SK-N-SH (cell line): Measurements from ENCODE around the gene SGF29. TPM values are rescaled to one million over a fixed set of nuclear protein-coding genes. Genes with fewer than 3 reads are reported as not detected.
"Not testable (repeated sequence)": the region's sequence is repeated elsewhere in the genome, so short reads cannot be mapped to it uniquely, and the experiment has no call there.

Experiments
- CTCF ChIA-PET: fragments of 300-600, 350-600 bp; formaldehyde crosslinking; extraction: SDS; loops from one replicate; lab custom pipeline; 2021; lab: Yijun Ruan, JAX
- POLR2A ChIA-PET: fragments of 350-600 bp; sonication (Branson Sonifier 250); formaldehyde crosslinking; extraction: SDS; loops from one replicate; lab custom pipeline; 2020; ENCODE audit warnings: antibody characterized with exemption, inconsistent platforms; lab: Yijun Ruan, JAX
- DNase-seq: peaks from one replicate; pipeline ENCODE4 v3.0.0; 2012
- H2AFZ ChIP-seq: fragments of 200-600 bp; sonication (generic); 2 replicates; pipeline ENCODE4 v1.8.1; 2016; ENCODE audit warnings: antibody characterized with exemption, mild to moderate bottlenecking, low read depth
- H3F3A ChIP-seq: fragments of 200-600 bp; sonication (generic); replicated peaks from 2 replicates; pipeline ENCODE3; 2016; ENCODE audit warnings: antibody characterized with exemption, mild to moderate bottlenecking; ENCODE audit not compliant: insufficient read depth
- H3K27ac ChIP-seq, 2 experiments: fragments of 200-500 bp in 1 of 2; fragments of 200-600 bp in 1 of 2; sonication (Bioruptor generic) in 1 of 2; sonication (generic), shearing (Covaris generic) in 1 of 2; 2 replicates each; pipeline versions ENCODE4 v1.5.1 to v1.6.1; 2014 to 2016; ENCODE audit warnings: low read depth in 2 of 2, inconsistent platforms in 1 of 2, low read length in 1 of 2, mild to moderate bottlenecking in 1 of 2, mixed read lengths in 1 of 2
- H3K27me3 ChIP-seq: fragments of 200-600 bp; sonication (generic), shearing (Covaris generic); 2 replicates; pipeline ENCODE4 v1.6.1; 2016; ENCODE audit warnings: mixed run types; ENCODE audit not compliant: insufficient read depth
- H3K36me3 ChIP-seq, 2 experiments: fragments of 200-500 bp in 1 of 2; fragments of 200-600 bp in 1 of 2; sonication (Bioruptor generic) in 1 of 2; sonication (generic) in 1 of 2; replicated peaks in 1 of 2; 2 replicates each; pipeline versions ENCODE3 to v1.5.1; 2014 to 2016; ENCODE audit warnings: low read length in 1 of 2, mild to moderate bottlenecking in 1 of 2; ENCODE audit not compliant: insufficient read depth in 2 of 2, control insufficient read depth in 1 of 2
- H3K4me1 ChIP-seq, 2 experiments: fragments of 200-500 bp in 1 of 2; fragments of 200-600 bp in 1 of 2; sonication (Bioruptor generic) in 1 of 2; sonication (generic), shearing (Covaris generic) in 1 of 2; 2 replicates each; pipeline versions ENCODE4 v1.5.1 to v1.6.1; 2014 to 2016; ENCODE audit warnings: low read depth in 1 of 2, low read length in 1 of 2, mixed run types in 1 of 2; ENCODE audit not compliant: insufficient read depth in 2 of 2, control insufficient read depth in 1 of 2
- H3K4me2 ChIP-seq: fragments of 200-600 bp; sonication (generic), shearing (Covaris generic); 2 replicates; pipeline ENCODE4 v1.6.1; 2017; ENCODE audit warnings: mixed run types
- H3K4me3 ChIP-seq, 2 experiments: fragments of 200-500 bp in 1 of 2; fragments of 200-600 bp in 1 of 2; sonication (Bioruptor generic) in 1 of 2; sonication (generic), shearing (Covaris generic) in 1 of 2; 2 replicates each; pipeline versions ENCODE4 v1.5.1 to v1.8.1; 2014 to 2016; ENCODE audit warnings: low read depth in 2 of 2, inconsistent platforms in 1 of 2, low read length in 1 of 2, mild to moderate bottlenecking in 1 of 2, mixed read lengths in 1 of 2, moderate library complexity in 1 of 2
- H3K79me2 ChIP-seq: fragments of 200-600 bp; sonication (generic); 2 replicates; pipeline ENCODE4 v1.8.1; 2017; ENCODE audit warnings: mild to moderate bottlenecking; ENCODE audit not compliant: insufficient read depth
- H3K9ac ChIP-seq: fragments of 200-600 bp; sonication (generic); 2 replicates; pipeline ENCODE4 v1.6.1; 2017; ENCODE audit warnings: mixed run types
- H3K9me2 ChIP-seq: fragments of 200-600 bp; sonication (generic); 2 replicates; pipeline ENCODE4 v1.6.1; 2017; ENCODE audit warnings: mixed run types
- H3K9me3 ChIP-seq: fragments of 200-600 bp; sonication (generic); 2 replicates; pipeline ENCODE4 v1.6.1; 2017; ENCODE audit warnings: mixed run types, mild to moderate bottlenecking, moderate library complexity
- H4K20me1 ChIP-seq: fragments of 200-600 bp; sonication (generic); 2 replicates; pipeline ENCODE4 v1.6.1; 2017; ENCODE audit warnings: mild to moderate bottlenecking, mixed run types; ENCODE audit not compliant: insufficient read depth
- EP300 ChIP-seq, 2 experiments: IDR thresholded peaks; 2 replicates each; pipeline versions ENCODE4 v1.4.0 to v1.6.1; 2012; ENCODE audit warnings: borderline replicate concordance in 1 of 2, low read depth in 1 of 2, low read length in 1 of 2
- FOXJ3 ChIP-seq: sonication (generic); formaldehyde crosslinking; IDR thresholded peaks from 2 replicates; pipeline ENCODE4 v1.5.1; 2020; ENCODE audit warnings: mild to moderate bottlenecking, missing genetic modification reagents
- FOXM1 ChIP-seq: IDR thresholded peaks from 2 replicates; pipeline ENCODE4 v1.4.0; 2012; ENCODE audit warnings: low read depth, mild to moderate bottlenecking
- GATA2 ChIP-seq: sonication (generic); formaldehyde crosslinking; IDR thresholded peaks from 2 replicates; pipeline ENCODE4 v1.5.0; 2020; ENCODE audit warnings: mild to moderate bottlenecking, missing genetic modification reagents
- MXI1 ChIP-seq: IDR thresholded peaks from 2 replicates; pipeline ENCODE4 v1.6.1; 2012; ENCODE audit warnings: mild to moderate bottlenecking, low read depth, low read length, improper control_type of control experiment
- NFIC ChIP-seq: IDR thresholded peaks from 2 replicates; pipeline ENCODE4 v1.4.0; 2012; ENCODE audit warnings: borderline replicate concordance
- POLR2AphosphoS5 ChIP-seq: IDR thresholded peaks from 2 replicates; pipeline ENCODE4 v1.6.1; 2012; ENCODE audit warnings: low read depth, low read length
- RFX5 ChIP-seq: IDR thresholded peaks from 2 replicates; pipeline ENCODE4 v1.6.1; 2012; ENCODE audit warnings: mild to moderate bottlenecking, improper control_type of control experiment, low read length
- SIN3A ChIP-seq: IDR thresholded peaks from 2 replicates; pipeline ENCODE4 v1.6.1; 2012; ENCODE audit warnings: low read depth, mild to moderate bottlenecking, low read length, moderate library complexity, borderline replicate concordance
- USF1 ChIP-seq: IDR thresholded peaks from 2 replicates; pipeline ENCODE4 v1.4.0; 2012; ENCODE audit warnings: low read depth, borderline replicate concordance
- USF2 ChIP-seq: fragments of 150-350 bp; IDR thresholded peaks from 2 replicates; pipeline ENCODE4 v1.6.1; 2017; ENCODE audit warnings: antibody characterized with exemption, low read length, low read depth, borderline replicate concordance
- ZBTB33 ChIP-seq: IDR thresholded peaks from 2 replicates; pipeline ENCODE4 v1.4.0; 2012; ENCODE audit warnings: low read depth, borderline replicate concordance
- WGBS: methylation state at CpG from one replicate; pipeline ENCODE4 v1.1.6; 2017; ENCODE audit warnings: low lambda C conversion rate; 5-methylcytosine and 5-hydroxymethylcytosine counted together
- polyA plus RNA-seq, 3 experiments: library from polyadenylated mRNA; depleted of rRNA; stranded (reverse); fragments of >200 nt; gene quantifications; 2 replicates each; pipeline ENCODE4 v1.2.3, GENCODE V29; 2012
- TF ChIP-seq, protein P1 (sequence below): IDR thresholded peaks from 2 replicates; pipeline ENCODE4; 2012

SGF29 gene
- polyA plus RNA-seq, 1 of the 3 experiments (the other 2 are of a cell fraction): 4.6 TPM

- CTCF ChIA-PET: no interaction called here
- 78% methylated on average over 10 of the region's 10 CpGs for WGBS
Measured at GRCh38 chr16:28610595-28611191, 57.0 kb downstream of the SGF29 start.

GRCh38 chr16:28612359-28613280, 58.9 kb downstream of the SGF29 start:
- H3K27me3 ChIP-seq, H3K9me3 ChIP-seq, H3K9ac ChIP-seq, H3K36me3 ChIP-seq, H3F3A ChIP-seq, H3K4me1 ChIP-seq, DNase-seq, H3K4me2 ChIP-seq, H3K27ac ChIP-seq, POLR2A ChIA-PET, H3K9me2 ChIP-seq, CTCF ChIA-PET, H3K4me3 ChIP-seq, H3K79me2 ChIP-seq, H4K20me1 ChIP-seq, H2AFZ ChIP-seq: not testable (repeated sequence)
- no CpG with 5 or more reads among the region's 17 CpGs for WGBS

More at GRCh38 chr16:28610595-28611191, 57.0 kb downstream of the SGF29 start:
- H2AFZ ChIP-seq: no peak overlapping the region
- H3K27me3 ChIP-seq: no peaks in the 10 kb centered on the region
- no peaks in the 10 kb centered on the region for H4K20me1 ChIP-seq
- no peaks in the 10 kb centered on the region for H3K9me2 ChIP-seq
- no peak for TF ChIP-seq FOXM1
- no peak for TF ChIP-seq NFIC
- no peak for TF ChIP-seq EP300 (IDR thresholded peaks at IDR 0.05; ENCODE audit: borderline replicate concordance in 1 of 2, low read depth in 1 of 2, low read length in 1 of 2)
- TF ChIP-seq USF2: no peak
- no peak for TF ChIP-seq POLR2AphosphoS5
- TF ChIP-seq, protein P1, sequence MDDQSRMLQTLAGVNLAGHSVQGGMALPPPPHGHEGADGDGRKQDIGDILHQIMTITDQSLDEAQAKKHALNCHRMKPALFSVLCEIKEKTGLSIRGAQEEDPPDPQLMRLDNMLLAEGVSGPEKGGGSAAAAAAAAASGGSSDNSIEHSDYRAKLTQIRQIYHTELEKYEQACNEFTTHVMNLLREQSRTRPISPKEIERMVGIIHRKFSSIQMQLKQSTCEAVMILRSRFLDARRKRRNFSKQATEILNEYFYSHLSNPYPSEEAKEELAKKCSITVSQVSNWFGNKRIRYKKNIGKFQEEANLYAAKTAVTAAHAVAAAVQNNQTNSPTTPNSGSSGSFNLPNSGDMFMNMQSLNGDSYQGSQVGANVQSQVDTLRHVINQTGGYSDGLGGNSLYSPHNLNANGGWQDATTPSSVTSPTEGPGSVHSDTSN: no peak
- TF ChIP-seq SIN3A: no peak
- no peak for TF ChIP-seq GATA2 (CRISPR knock-in tag)
- no peak for TF ChIP-seq ZBTB33
- TF ChIP-seq RFX5: no peak
- TF ChIP-seq USF1: no peak
- TF ChIP-seq FOXJ3 (CRISPR knock-in tag): no peak
- no peak for TF ChIP-seq MXI1
- no peak for DNase-seq
- POLR2A ChIA-PET: no interaction called here
- peaks cover 0 to 9% of the 10 kb centered on the region in 2 experiments; a peak in 1 of 4 replicates for H3K4me1 ChIP-seq
- no peak overlapping the region for H3K4me3 ChIP-seq
- H3K27ac ChIP-seq: no peak overlapping the region; a peak in 1 of 4 replicates
- H3K9me3 ChIP-seq: no peaks in the 10 kb centered on the region
- H3K79me2 ChIP-seq: no peaks in the 10 kb centered on the region
- no peak overlapping the region for H3K4me2 ChIP-seq
- no peak overlapping the region for H3K9ac ChIP-seq
- H3K36me3 ChIP-seq: no peaks in the 10 kb centered on the region
- H3F3A ChIP-seq: no peaks in the 10 kb centered on the region

- H3K9ac ChIP-seq, H3K36me3 ChIP-seq, H3K9me3 ChIP-seq, H3K79me2 ChIP-seq, H2AFZ ChIP-seq, DNase-seq, H3K4me3 ChIP-seq, H3K27ac ChIP-seq, CTCF ChIA-PET, H4K20me1 ChIP-seq, POLR2A ChIA-PET, H3K4me1 ChIP-seq, H3F3A ChIP-seq, H3K27me3 ChIP-seq, H3K4me2 ChIP-seq, H3K9me2 ChIP-seq: not testable (repeated sequence)
- no CpG with 5 or more reads among the region's 26 CpGs for WGBS
Measured at GRCh38 chr16:28613912-28614311, 60.2 kb downstream of the SGF29 start.
